ENCODE measurements around the gene PPP1R16B.
"Not testable (repeated sequence)": the region's sequence is repeated elsewhere in the genome, so short reads cannot be mapped to it uniquely, and the experiment has no call there.

Gene PPP1R16B

DNA sequence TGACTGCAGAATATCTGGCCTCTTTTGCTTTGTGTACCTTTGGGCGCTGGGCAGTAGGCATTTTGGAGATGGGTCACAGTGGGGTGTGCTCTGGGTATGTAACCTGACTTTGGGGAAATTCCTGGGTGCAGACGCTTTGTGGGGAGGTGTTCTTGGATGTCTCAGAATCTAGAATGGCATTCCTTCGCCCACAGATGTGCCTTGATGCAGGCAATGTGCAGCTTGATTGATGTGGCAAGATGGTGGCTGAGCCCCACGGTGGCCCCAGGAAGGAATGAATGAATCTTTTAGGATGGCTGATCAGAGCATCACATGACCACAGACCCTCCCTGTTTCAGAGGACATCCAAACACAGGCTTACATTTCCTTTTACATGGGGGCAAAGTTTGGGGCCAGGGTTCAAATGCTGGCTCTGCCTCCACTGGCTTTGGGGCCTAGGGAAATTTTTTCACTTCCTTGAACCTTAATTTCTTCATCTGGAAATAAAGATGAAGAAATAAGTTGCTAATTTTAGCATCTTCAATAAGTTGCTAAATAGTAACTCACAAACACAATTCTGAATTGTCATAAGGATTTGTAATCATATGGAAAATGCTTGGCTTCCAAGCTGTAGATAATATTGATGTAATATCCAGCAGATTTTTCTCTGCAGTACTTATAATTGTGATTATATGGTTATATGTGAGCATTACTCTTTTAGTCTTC lies 5.6 kb downstream of the PPP1R16B start:
- H3K27ac ChIP-seq, result no peak overlapping the region
- CTCF ChIA-PET, result no interaction called here
- DNase-seq (ENCODE audit: low spot score), result no peak
- TF ChIP-seq, protein P1, sequence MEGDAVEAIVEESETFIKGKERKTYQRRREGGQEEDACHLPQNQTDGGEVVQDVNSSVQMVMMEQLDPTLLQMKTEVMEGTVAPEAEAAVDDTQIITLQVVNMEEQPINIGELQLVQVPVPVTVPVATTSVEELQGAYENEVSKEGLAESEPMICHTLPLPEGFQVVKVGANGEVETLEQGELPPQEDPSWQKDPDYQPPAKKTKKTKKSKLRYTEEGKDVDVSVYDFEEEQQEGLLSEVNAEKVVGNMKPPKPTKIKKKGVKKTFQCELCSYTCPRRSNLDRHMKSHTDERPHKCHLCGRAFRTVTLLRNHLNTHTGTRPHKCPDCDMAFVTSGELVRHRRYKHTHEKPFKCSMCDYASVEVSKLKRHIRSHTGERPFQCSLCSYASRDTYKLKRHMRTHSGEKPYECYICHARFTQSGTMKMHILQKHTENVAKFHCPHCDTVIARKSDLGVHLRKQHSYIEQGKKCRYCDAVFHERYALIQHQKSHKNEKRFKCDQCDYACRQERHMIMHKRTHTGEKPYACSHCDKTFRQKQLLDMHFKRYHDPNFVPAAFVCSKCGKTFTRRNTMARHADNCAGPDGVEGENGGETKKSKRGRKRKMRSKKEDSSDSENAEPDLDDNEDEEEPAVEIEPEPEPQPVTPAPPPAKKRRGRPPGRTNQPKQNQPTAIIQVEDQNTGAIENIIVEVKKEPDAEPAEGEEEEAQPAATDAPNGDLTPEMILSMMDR (conservative IDR thresholded peaks at IDR 0.05; ENCODE audit: low read depth), result no peak
- POLR2A ChIA-PET (ENCODE audit: low non-redundant PET), result no interaction called here

- TF ChIP-seq, protein P1 (conservative IDR thresholded peaks at IDR 0.05; ENCODE audit: low read depth), result no peak
- DNase-seq (ENCODE audit: low spot score), result no peak
- ChIA-PET CTCF (interaction anchor here (1.1 kb wide), 1 partner anchor 239 kb away, joined by 3 read pairs; no protein-coding TSS in a partner anchor), POLR2A (ENCODE audit: low non-redundant PET) (no interaction called here)
- no peak overlapping the region for H3K27ac ChIP-seq
These were observed 6.3 kb downstream of the PPP1R16B start for GRCh38 chr20:38811769-38812168.

- ChIA-PET CTCF (interaction anchor here (1.1 kb wide), 1 partner anchor 238 kb away, joined by 3 read pairs; no protein-coding TSS in a partner anchor), POLR2A (ENCODE audit: low non-redundant PET) (no interaction called here)
- no peak for DNase-seq (ENCODE audit: low spot score)
- TF ChIP-seq, protein P1 (conservative IDR thresholded peaks at IDR 0.05; ENCODE audit: low read depth), result no peak
- H3K27ac ChIP-seq, result no peak overlapping the region
These were observed 6.7 kb downstream of the PPP1R16B start for GRCh38 chr20:38812182-38812581.

DNA sequence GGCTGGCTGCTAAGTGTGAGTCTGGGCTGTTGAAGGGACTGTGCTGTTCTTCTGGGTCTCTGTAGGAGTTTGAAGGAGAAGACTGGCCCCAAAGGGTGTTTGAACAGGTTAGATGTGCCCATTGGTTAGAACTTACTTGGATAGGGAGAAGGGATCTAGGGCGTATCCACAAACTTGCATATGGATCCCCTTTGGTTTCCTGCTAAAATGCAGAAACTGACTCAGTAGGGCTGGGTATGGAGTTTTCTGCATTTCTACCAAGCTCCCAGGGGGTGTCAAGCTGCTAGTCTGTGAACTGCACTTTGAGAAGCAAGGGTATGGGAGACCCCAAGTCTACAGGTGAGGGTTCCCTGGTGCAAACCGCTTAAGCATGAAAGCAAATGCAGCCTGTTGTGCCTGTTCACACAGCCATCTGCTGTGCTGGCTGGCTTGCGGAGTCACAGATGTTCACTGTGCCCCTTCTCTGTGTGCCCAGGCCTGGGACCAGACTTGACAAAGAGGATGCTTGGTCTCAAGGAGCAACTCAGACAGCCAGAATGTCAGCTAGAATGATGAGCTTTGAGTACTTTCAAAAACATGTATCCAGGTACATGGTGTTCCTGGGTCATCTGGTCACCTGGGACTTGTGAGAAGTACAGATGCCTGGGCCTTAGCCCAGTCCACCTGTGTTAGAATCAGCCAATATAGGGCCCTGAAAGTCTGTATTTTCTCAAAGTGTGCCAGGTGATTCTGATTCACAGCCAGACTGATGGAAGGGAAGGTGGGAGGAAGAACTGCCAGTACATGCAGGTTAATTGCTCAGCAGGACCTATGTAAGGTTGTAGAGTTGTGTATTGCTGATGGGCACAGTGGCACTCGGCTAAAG lies 7.4 kb downstream of the PPP1R16B start:
- ChIA-PET CTCF (interaction anchor here (1.1 kb wide), 1 partner anchor 237 kb away, joined by 3 read pairs; no protein-coding TSS in a partner anchor), POLR2A (ENCODE audit: low non-redundant PET) (no interaction called here)
- DNase-seq (ENCODE audit: low spot score), result no peak
- no peak overlapping the region for H3K27ac ChIP-seq
- TF ChIP-seq, protein P1 (conservative IDR thresholded peaks at IDR 0.05; ENCODE audit: low read depth), result no peak

DNA sequence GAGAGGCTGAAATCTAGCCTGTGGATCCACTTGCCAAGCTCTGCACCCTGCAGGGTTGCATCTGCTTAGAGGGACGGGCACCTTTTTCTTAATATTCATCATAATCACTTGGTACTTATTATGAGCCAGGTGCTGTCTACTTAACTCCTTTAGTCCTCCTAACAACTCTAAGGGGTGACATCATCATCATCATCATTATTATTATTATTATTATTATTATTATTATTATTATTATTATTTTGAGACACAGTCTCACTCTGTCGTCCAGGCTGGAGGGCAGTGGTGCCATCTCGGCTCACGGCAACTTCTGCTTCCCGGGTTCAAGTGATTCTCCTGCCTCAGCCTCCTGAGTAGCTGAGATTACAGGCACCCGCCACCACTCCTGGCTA lies 8.1 kb downstream of the PPP1R16B start:
- DNase-seq (ENCODE audit: low spot score); CTCF ChIA-PET; H3K27ac ChIP-seq; POLR2A ChIA-PET (ENCODE audit: low non-redundant PET): not testable (repeated sequence)

DNA sequence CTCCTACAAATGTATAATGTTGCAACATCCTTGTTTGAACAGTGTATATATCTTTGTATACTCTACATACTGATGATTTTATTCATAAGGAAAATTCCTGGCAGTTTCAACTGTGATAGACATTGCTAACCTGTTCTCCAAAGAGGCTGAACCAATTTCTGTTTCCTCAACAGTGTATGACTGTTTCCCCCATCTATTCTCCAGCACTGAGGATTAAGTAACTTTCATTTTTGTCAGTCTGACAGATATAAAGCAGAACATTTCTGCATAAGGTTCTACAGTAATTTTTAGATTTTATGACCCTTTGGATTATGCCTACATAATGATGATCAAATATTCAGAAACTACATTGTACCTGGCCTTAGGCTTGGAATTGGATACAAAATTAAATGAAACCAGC lies 9.9 kb downstream of the PPP1R16B start:
- CTCF ChIA-PET, result interaction anchor here (1.1 kb wide), 1 partner anchor 25 kb away, joined by 3 read pairs; no protein-coding TSS in a partner anchor
- POLR2A ChIA-PET (ENCODE audit: low non-redundant PET), result no interaction called here
- H3K27ac ChIP-seq, result no peak overlapping the region
- no peak for DNase-seq (ENCODE audit: low spot score)
- TF ChIP-seq, protein P1 (conservative IDR thresholded peaks at IDR 0.05; ENCODE audit: low read depth), result no peak

All from RWPE1 (cell line).